ENCODE results near the gene GJD4.
A peak's percentile ranks its signal among the peaks of the same experiment; 100 is the strongest.

GJD4 gene

DNA sequence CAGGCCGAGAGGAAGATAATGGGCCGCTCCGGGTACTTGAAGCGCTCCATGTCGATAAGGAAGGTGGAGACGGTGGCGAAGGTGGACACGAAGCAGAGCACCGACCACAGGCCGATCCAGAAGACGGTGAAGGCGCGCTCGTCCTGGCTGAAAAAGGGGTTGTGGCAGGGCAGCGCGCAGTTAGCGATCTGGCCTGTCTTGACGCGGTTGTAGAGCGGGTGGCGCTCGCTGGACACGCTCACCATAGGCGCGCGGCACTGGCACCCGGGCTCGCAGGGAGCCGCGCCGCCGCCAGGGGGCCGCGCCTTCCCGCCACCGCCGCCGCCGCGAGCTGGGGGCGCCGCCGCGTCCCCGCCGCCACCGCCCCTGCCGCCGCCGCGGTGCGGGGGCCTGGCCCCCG lies 35.3 kb downstream of the GJD4 start:
- Histone ChIP-seq H4K20me1 (ENCODE audit: insufficient read depth) (no peaks in the 10 kb centered on the region), H3K27me3 (ENCODE audit: insufficient read depth, low read depth) (no peaks in the 10 kb centered on the region), H3K4me3 (IDR thresholded peaks at IDR 0.05; ENCODE audit: insufficient read depth, low read depth, low read length) (no peak overlapping the region), H3K9ac (no peak overlapping the region), H2AFZ (ENCODE audit: low read depth) (no peak overlapping the region), H3K79me2 (ENCODE audit: insufficient read depth, low read depth) (no peaks in the 10 kb centered on the region), H3K4me1 (ENCODE audit: low read depth, poor library complexity, severe bottlenecking) (peaks cover 9% of the 10 kb centered on the region), H3K27ac (no peak overlapping the region), H3K4me2 (no peak overlapping the region), H3K36me3 (ENCODE audit: insufficient read depth) (no peaks in the 10 kb centered on the region)
- TF ChIP-seq, protein P1, sequence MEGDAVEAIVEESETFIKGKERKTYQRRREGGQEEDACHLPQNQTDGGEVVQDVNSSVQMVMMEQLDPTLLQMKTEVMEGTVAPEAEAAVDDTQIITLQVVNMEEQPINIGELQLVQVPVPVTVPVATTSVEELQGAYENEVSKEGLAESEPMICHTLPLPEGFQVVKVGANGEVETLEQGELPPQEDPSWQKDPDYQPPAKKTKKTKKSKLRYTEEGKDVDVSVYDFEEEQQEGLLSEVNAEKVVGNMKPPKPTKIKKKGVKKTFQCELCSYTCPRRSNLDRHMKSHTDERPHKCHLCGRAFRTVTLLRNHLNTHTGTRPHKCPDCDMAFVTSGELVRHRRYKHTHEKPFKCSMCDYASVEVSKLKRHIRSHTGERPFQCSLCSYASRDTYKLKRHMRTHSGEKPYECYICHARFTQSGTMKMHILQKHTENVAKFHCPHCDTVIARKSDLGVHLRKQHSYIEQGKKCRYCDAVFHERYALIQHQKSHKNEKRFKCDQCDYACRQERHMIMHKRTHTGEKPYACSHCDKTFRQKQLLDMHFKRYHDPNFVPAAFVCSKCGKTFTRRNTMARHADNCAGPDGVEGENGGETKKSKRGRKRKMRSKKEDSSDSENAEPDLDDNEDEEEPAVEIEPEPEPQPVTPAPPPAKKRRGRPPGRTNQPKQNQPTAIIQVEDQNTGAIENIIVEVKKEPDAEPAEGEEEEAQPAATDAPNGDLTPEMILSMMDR (conservative IDR thresholded peaks at IDR 0.05; ENCODE audit: low read depth, low read length), result no peak

DNA sequence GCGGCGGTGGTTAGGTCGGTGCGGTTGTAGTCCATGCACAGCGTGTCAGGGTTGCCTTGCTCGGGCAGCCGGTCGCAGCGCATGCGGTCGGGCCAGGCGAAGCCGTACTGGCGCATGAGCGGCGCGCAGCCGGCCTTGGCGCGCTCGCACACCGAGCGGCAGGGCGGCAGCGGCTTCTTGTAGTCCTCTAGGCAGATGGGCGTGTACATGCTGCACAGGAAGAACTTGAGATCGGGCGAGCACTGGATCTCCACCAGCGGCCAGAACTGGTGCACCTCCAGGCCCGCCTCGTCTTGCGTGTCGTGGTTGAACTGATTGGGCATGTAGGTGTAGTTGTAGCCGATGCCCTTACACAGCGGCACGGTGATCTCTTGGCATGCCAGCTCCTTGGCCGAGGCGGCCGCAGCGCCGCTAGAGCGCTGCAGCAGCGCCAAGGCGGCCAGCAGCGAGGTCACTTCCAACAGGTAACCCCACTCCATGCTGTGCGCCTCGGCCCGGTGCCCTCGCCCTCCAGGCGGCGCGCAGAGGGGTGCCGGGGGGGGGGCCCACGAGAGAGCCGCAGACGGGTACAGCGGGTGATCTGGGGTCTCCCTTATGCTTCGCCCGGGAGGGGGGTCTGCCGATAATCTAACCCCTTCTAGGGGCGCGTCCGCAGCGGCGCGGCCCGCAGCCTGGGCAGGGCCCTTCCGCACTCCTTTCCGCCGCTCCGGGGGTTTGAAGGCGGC lies 36.0 kb downstream of the GJD4 start:
- Histone ChIP-seq H3K4me1 (ENCODE audit: low read depth, poor library complexity, severe bottlenecking) (peaks cover 9% of the 10 kb centered on the region), H3K27me3 (ENCODE audit: insufficient read depth, low read depth) (no peaks in the 10 kb centered on the region), H2AFZ (ENCODE audit: low read depth) (peak overlapping the region; percentile 100), H3K4me2 (peak overlapping the region; percentile 100), H3K36me3 (ENCODE audit: insufficient read depth) (no peaks in the 10 kb centered on the region), H4K20me1 (ENCODE audit: insufficient read depth) (no peaks in the 10 kb centered on the region), H3K79me2 (ENCODE audit: insufficient read depth, low read depth) (no peaks in the 10 kb centered on the region), H3K27ac (peak overlapping the region; percentile 25; the same call in 1 of the 2 replicates), H3K9ac (peak overlapping the region; percentile 53), H3K4me3 (IDR thresholded peaks at IDR 0.05; ENCODE audit: insufficient read depth, low read depth, low read length) (peak overlapping the region; percentile 12)
- TF ChIP-seq, protein P1 (conservative IDR thresholded peaks at IDR 0.05; ENCODE audit: low read depth, low read length), result no peak

DNA sequence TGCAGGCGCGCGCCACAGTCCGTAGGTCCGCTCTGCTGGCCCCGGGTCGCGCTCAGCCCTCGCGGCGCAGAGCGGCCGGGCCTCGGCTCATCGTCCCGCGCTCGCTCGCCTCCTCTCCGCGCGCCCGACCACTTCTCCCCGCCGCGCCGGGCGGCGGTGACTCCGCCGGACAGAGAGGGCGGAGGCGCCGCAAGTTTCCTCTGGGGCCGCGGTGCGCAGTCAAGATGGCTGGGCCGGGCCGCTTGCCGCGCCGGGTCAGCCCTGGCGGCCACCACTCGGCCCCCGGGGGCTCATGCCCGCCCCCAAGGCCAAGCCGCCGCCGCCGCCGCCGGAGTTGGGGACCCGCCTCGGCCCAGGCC lies 36.5 kb downstream of the GJD4 start:
- peak overlapping the region; percentile 100; the same call in 1 of the 2 replicates for H3K4me2 ChIP-seq
- peaks cover 9% of the 10 kb centered on the region for H3K4me1 ChIP-seq (ENCODE audit: low read depth, poor library complexity, severe bottlenecking)
- no peaks in the 10 kb centered on the region for H4K20me1 ChIP-seq (ENCODE audit: insufficient read depth)
- TF ChIP-seq, protein P1 (conservative IDR thresholded peaks at IDR 0.05; ENCODE audit: low read depth, low read length), result no peak
- peak overlapping the region; percentile 12 for H3K4me3 ChIP-seq (IDR thresholded peaks at IDR 0.05; ENCODE audit: insufficient read depth, low read depth, low read length)
- no peaks in the 10 kb centered on the region for H3K36me3 ChIP-seq (ENCODE audit: insufficient read depth)
- H3K9ac ChIP-seq, result peak overlapping the region; percentile 53
- H3K27ac ChIP-seq, result peak overlapping the region; percentile 25; the same call in 1 of the 2 replicates
- peak overlapping the region; percentile 100 for H2AFZ ChIP-seq (ENCODE audit: low read depth)
- H3K79me2 ChIP-seq (ENCODE audit: insufficient read depth, low read depth), result no peaks in the 10 kb centered on the region
- no peaks in the 10 kb centered on the region for H3K27me3 ChIP-seq (ENCODE audit: insufficient read depth, low read depth)

DNA sequence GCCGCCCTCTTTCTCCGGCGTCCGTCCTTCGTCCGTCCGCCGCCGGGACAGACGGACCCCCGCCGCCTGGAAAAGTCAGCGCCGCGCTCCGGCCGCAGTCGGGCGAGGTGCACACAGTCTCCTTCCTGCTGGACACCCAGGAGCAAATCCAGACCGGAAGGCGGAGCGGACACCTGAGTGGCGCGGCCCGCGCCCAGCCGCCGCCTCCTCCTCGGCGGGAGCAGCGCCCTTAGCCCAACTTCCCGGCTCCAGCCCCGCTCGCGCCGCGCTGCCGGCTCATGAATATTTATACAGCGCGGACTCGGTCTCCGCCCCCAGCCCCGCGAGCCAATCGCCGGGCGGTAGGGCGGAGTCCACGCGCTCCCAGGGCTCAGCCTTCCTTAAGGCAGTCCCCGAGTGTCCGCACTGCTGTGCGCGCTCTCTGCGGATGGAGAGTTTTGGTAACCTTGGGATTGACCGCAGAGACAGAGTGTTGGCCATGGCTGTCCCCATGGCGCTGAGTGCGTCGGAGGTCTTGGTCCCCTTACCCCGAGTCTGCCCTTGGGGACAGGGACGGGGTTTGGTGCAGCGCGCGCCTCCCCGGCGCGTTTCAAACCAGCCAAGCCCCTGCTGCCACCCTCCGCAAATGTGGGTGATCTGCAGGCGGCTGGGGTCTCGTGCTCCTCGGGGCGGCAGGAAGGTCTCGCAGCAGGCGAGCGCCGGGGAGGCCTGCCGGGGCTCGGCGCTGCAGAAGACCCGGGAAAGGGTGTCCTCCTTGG lies 37.1 kb downstream of the GJD4 start, which contains the start of gene FZD8:
Gene FZD8 (minus strand): TSS at position 262 of the 758 bp plus-strand sequence. CDS start 867 bp downstream, outside the sequence.
- peak within 1 kb of the TSS; percentile 100 for H2AFZ ChIP-seq (ENCODE audit: low read depth)
- TF ChIP-seq, protein P1 (conservative IDR thresholded peaks at IDR 0.05; ENCODE audit: low read depth, low read length), result no peak
- no peaks in the 10 kb centered on the region for H3K27me3 ChIP-seq (ENCODE audit: insufficient read depth, low read depth)
- peak within 1 kb of the TSS; percentile 12 for H3K4me3 ChIP-seq (IDR thresholded peaks at IDR 0.05; ENCODE audit: insufficient read depth, low read depth, low read length)
- no peaks in the 10 kb centered on the region for H4K20me1 ChIP-seq (ENCODE audit: insufficient read depth)
- H3K4me1 ChIP-seq (ENCODE audit: low read depth, poor library complexity, severe bottlenecking), result peaks cover 9% of the 10 kb centered on the region
- H3K36me3 ChIP-seq (ENCODE audit: insufficient read depth), result no peaks in the 10 kb centered on the region
- H3K27ac ChIP-seq, result peak within 1 kb of the TSS; percentile 25; the same call in 1 of the 2 replicates
- H3K4me2 ChIP-seq, result peak within 1 kb of the TSS; percentile 100
- no peaks in the 10 kb centered on the region for H3K79me2 ChIP-seq (ENCODE audit: insufficient read depth, low read depth)
- peak within 1 kb of the TSS; percentile 53 for H3K9ac ChIP-seq

Measured in KMS-11 (cell line).